Ovary (tissue), 9 donors: ENCODE data around the gene PANK1. TPM values are rescaled to one million over a fixed set of nuclear protein-coding genes. Genes with fewer than 3 reads are reported as not detected.

Experiments used
- DNase-seq, 5 donors: peaks; one replicate each; pipeline ENCODE4 v3.0.0-alpha.2; 2019 to 2020
- H3K27ac ChIP-seq, 2 donors: fragments of 200-600 bp; one replicate each; pipeline versions ENCODE4 v1.5.1 to v1.8.0; 2019 to 2022
- H3K27me3 ChIP-seq: fragments of 200-600 bp; one replicate; pipeline ENCODE4 v1.8.0; 2022
- H3K36me3 ChIP-seq: fragments of 200-600 bp; sonication (generic); one replicate; pipeline ENCODE4 v1.5.1; 2019
- H3K4me1 ChIP-seq: one replicate; pipeline ENCODE4 v1.8.1; 2013; ENCODE audit warnings: mild to moderate bottlenecking, moderate library complexity; ENCODE audit not compliant: insufficient read depth
- H3K4me3 ChIP-seq: fragments of 200-600 bp; sonication (generic); one replicate; pipeline ENCODE4 v1.5.1; 2017
- H3K9me3 ChIP-seq, 2 donors: fragments of 200-600 bp in 1 of 2; sonication (generic) in 1 of 2; one replicate each; pipeline versions ENCODE4 v1.5.1 to v1.8.1; 2013 to 2019; ENCODE audit warnings: mild to moderate bottlenecking in 1 of 2, moderate library complexity in 1 of 2
- EP300 ChIP-seq: sonication (generic); formaldehyde crosslinking; IDR thresholded peaks from one replicate; pipeline ENCODE4 v1.6.1; 2017; ENCODE audit warnings: antibody characterized with exemption
- POLR2A ChIP-seq: fragments of 450-650 bp; IDR thresholded peaks from one replicate; pipeline ENCODE4 v1.6.1; 2017; ENCODE audit warnings: antibody characterized with exemption, mild to moderate bottlenecking, moderate library complexity
- WGBS, 3 donors: extraction: QIAGEN DNeasy Blood & Tissue Kit in 1 of 3; methylation state at CpG; one replicate each; pipeline versions ENCODE4 v1.1.5 to v1.1.7; 2013 to 2017; 5-methylcytosine and 5-hydroxymethylcytosine counted together
- intact Hi-C, 4 donors: fragments of 100-400 bp; cut with DNase I; formaldehyde crosslinking; loops; one replicate each; pipeline versions ENCODE4 v1.11.0 to v1.15.1; 2022 to 2023
- polyA plus RNA-seq, 2 donors: library from polyadenylated mRNA; stranded (reverse); fragments of 200-250 nt in 1 of 2; fragments of 350-450 nt in 1 of 2; fragmentation: Illumina TruSeq in 1 of 2; extraction: RNeasy Lipid Tissue Mini Kit (QIAGEN cat#74804) in 1 of 2; gene quantifications; one replicate each; pipeline ENCODE4 v1.2.3, GENCODE V29; 2013 to 2014
- total RNA-seq, 7 donors: library from RNA; depleted of rRNA in 2 of 7; stranded (reverse); fragments of >200 nt in 2 of 7; fragmentation: NEBNext Ultra II Directional in 3 of 7; extraction: Animal tissue kit (Norgen Biotek cat#: 25700) in 3 of 7; gene quantifications; one replicate each; pipeline versions ENCODE4 v1.1.0 to v1.2.4, GENCODE V29; 2016 to 2023
- TF ChIP-seq, protein P1 (sequence below), 3 donors: fragments of 450-650 bp in 2 of 3; fragments of 200-600 bp in 1 of 3; IDR thresholded peaks; one replicate each; pipeline versions ENCODE4 v1.5.1 to v1.8.0; 2016 to 2022; ENCODE audit warnings: antibody characterized with exemption in 3 of 3, mild to moderate bottlenecking in 1 of 3
- donor health status: DM: no; HTN: no; CAD: no; lungs with moderate emphysema.
- donor health status: DM: no; HTN: no; CAD: no.
- donor health status: Bipolar disorder and iron deficiency.
- donor health status: DM: yes; HTN: yes; CAD: no.
- donor health status: DM: no; HTN: no; CAD: no.
- donor health status: DM: yes; HTN: yes; CAD: no.

The PANK1 gene
- total and polyA plus RNA-seq, 9 donors, result 1.7 to 6.2 (median 4.5) TPM

DNA sequence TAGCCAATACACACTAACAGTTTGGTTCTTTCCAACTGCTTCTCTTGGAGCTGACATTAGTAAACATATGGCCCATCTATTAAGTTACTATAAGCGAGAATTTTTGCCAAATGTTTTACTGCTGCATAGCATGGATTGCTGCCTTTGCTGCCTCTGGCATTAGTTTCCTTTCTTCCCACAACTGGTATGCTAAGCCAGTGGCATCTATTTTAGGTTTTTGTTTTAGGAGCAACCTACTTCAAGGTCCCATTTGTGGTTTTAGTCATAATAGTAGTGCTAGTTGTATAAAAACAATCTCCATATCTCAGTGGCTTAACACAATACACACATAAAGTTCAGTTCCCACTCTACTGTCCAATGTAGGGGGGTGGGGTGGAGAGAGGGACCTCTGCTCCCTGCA, 25.9 kb upstream of the PANK1 start:
- TF ChIP-seq, protein P1, sequence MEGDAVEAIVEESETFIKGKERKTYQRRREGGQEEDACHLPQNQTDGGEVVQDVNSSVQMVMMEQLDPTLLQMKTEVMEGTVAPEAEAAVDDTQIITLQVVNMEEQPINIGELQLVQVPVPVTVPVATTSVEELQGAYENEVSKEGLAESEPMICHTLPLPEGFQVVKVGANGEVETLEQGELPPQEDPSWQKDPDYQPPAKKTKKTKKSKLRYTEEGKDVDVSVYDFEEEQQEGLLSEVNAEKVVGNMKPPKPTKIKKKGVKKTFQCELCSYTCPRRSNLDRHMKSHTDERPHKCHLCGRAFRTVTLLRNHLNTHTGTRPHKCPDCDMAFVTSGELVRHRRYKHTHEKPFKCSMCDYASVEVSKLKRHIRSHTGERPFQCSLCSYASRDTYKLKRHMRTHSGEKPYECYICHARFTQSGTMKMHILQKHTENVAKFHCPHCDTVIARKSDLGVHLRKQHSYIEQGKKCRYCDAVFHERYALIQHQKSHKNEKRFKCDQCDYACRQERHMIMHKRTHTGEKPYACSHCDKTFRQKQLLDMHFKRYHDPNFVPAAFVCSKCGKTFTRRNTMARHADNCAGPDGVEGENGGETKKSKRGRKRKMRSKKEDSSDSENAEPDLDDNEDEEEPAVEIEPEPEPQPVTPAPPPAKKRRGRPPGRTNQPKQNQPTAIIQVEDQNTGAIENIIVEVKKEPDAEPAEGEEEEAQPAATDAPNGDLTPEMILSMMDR (IDR thresholded peaks at IDR 0.05), result no peak
- TF ChIP-seq EP300 (no peak), POLR2A (no peak)
- H3K27ac ChIP-seq, result no peak overlapping the region
- no peaks in the 10 kb centered on the region for H3K27me3 ChIP-seq
- no peak for DNase-seq
- H3K9me3 ChIP-seq, result no peaks in the 10 kb centered on the region
- H3K36me3 ChIP-seq, result no peaks in the 10 kb centered on the region
- 20 to 40% (median 21%) methylated on average over 1 of the region's 1 CpG for WGBS, 3 donors
- H3K4me3 ChIP-seq, result no peak overlapping the region
- H3K4me1 ChIP-seq, result no peaks in the 10 kb centered on the region
- intact Hi-C loops, result no loop called here

DNA sequence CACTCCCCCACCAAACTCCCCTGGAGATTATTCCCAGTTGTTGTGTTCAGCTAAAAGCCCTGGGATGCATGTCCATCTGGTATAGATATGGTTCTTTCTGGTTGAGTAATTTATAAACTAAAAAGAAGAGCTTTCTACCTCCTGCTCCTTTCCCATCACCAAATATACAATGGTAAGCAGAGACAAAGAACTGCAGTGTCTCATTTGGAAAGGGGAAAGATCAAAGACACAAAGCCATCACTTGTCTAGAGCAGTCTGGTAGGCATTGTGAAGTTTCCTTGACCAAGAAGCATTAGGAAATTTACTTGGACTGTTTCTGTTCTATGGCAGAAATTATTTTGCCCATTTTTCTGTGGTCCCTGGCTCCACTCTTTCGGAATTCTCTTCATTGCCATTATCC, 24.9 kb upstream of the PANK1 start:
- no peak overlapping the region for H3K4me3 ChIP-seq
- no peaks in the 10 kb centered on the region for H3K4me1 ChIP-seq
- no peaks in the 10 kb centered on the region for H3K9me3 ChIP-seq
- no peak for DNase-seq
- 95 to 100% (median 98%) methylated on average over 1 of the region's 1 CpG for WGBS, 3 donors
- no peaks in the 10 kb centered on the region for H3K36me3 ChIP-seq
- H3K27ac ChIP-seq, result no peak overlapping the region
- H3K27me3 ChIP-seq, result no peaks in the 10 kb centered on the region
- intact Hi-C loops, result no loop called here
- TF ChIP-seq, protein P1 (IDR thresholded peaks at IDR 0.05), result no peak
- TF ChIP-seq EP300 (no peak), POLR2A (no peak)

DNA sequence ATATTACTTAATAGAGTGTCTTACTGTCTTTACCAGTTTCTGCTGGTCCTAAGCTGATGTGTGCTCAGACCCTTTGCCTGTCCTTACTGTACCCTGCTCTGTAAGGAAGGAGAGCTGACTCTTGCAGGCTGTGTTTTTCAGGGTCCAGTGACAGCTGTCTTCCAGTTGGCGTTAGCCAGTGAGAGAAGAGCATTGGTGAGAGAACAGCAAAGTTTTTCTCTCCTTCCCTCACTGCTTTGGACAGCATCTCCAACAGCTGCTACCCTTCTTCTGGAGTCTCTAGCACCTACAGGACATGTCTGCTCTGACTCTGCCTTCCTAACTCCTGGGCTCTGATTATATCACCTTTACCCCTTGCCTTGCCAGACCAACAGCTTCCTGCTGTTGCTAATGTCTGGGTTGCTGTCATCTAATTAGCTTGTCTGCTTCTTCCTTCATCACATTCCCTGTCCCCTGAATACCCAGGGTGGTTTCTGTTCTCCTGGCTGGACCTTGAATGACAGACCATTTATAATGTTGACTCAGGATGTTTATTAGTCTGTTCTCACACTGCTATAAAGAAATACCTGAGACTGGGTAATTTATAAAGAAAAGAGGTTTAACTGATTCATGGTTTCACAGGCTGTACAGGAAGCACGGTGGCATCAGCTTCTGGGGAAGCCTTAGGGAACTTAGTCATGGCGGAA, 23.5 kb upstream of the PANK1 start:
- TF ChIP-seq POLR2A (no peak), EP300 (no peak)
- TF ChIP-seq, protein P1 (IDR thresholded peaks at IDR 0.05), result no peak
- DNase-seq, result no peak
- H3K27me3 ChIP-seq, result no peaks in the 10 kb centered on the region
- no peaks in the 10 kb centered on the region for H3K4me1 ChIP-seq
- intact Hi-C loops, result no loop called here
- no peak overlapping the region for H3K4me3 ChIP-seq
- H3K36me3 ChIP-seq, result no peaks in the 10 kb centered on the region
- WGBS, 3 donors, result 93 to 95% (median 94%) methylated on average over 3 of the region's 3 CpGs
- no peak overlapping the region for H3K27ac ChIP-seq
- H3K9me3 ChIP-seq, result no peaks in the 10 kb centered on the region

DNA sequence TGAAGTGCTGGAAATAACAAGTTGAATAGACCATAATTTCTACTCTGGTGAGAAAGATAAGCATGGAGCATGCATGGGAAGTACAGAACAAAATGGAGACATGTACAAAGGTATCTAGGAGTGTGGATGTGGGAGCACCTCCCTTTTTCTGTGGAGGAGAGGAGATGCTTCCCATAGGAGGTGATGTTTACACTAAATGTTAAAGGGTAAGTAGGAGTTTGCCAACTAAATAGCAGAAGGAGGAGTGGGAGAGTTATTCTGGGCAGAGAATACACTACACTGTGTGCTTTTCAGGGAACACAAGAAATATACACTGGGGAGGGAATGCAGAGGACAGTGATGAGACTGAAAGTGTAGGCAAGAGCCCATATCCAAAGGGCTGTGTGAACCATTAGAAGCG, 21.1 kb upstream of the PANK1 start:
- 95 to 98% (median 96%) methylated on average over 1 of the region's 1 CpG for WGBS, 3 donors
- DNase-seq, result no peak
- Histone ChIP-seq H3K27ac (no peak overlapping the region), H3K36me3 (no peaks in the 10 kb centered on the region), H3K4me3 (no peak overlapping the region), H3K27me3 (no peaks in the 10 kb centered on the region), H3K4me1 (no peaks in the 10 kb centered on the region), H3K9me3 (no peaks in the 10 kb centered on the region)
- intact Hi-C loops, result no loop called here
- no peak for TF ChIP-seq EP300
- TF ChIP-seq, protein P1 (IDR thresholded peaks at IDR 0.05), result no peak
